ENCODE results near the gene METTL26.

METTL26 gene

DNA sequence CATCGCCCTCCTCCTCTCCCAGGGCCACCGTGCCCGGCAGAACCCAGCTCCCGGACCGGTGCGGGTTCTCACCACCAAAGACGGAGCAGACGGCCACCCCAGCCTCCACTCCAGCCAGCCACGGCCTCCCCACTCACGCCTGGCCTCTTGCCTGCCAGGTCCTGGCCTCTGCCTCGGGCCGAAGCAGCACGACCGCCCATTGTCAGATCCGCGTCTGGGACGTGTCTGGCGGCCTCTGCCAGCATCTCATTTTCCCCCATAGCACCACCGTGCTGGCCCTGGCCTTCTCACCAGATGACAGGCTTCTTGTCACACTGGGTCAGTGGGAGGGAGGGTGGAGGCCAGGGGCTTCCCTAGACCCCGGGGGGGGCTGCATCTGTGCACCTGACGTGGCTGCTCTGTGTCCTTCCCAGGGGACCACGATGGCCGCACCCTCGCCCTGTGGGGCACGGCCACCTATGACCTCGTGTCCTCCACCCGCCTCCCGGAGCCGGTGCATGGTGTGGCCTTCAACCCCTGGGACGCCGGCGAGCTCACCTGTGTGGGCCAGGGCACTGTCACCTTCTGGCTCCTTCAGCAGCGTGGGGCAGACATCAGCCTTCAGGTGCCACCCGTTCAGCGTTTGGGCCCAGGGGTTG, 25.2 kb upstream of the METTL26 start:
- H3K4me3 ChIP-seq (ENCODE audit: low read length) = no peak overlapping the region
- TF ChIP-seq, protein P1, sequence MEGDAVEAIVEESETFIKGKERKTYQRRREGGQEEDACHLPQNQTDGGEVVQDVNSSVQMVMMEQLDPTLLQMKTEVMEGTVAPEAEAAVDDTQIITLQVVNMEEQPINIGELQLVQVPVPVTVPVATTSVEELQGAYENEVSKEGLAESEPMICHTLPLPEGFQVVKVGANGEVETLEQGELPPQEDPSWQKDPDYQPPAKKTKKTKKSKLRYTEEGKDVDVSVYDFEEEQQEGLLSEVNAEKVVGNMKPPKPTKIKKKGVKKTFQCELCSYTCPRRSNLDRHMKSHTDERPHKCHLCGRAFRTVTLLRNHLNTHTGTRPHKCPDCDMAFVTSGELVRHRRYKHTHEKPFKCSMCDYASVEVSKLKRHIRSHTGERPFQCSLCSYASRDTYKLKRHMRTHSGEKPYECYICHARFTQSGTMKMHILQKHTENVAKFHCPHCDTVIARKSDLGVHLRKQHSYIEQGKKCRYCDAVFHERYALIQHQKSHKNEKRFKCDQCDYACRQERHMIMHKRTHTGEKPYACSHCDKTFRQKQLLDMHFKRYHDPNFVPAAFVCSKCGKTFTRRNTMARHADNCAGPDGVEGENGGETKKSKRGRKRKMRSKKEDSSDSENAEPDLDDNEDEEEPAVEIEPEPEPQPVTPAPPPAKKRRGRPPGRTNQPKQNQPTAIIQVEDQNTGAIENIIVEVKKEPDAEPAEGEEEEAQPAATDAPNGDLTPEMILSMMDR (conservative IDR thresholded peaks at IDR 0.05; ENCODE audit: low read depth, low read length) = no peak
- DNase-seq (ENCODE audit: low read depth) = no peak

DNA sequence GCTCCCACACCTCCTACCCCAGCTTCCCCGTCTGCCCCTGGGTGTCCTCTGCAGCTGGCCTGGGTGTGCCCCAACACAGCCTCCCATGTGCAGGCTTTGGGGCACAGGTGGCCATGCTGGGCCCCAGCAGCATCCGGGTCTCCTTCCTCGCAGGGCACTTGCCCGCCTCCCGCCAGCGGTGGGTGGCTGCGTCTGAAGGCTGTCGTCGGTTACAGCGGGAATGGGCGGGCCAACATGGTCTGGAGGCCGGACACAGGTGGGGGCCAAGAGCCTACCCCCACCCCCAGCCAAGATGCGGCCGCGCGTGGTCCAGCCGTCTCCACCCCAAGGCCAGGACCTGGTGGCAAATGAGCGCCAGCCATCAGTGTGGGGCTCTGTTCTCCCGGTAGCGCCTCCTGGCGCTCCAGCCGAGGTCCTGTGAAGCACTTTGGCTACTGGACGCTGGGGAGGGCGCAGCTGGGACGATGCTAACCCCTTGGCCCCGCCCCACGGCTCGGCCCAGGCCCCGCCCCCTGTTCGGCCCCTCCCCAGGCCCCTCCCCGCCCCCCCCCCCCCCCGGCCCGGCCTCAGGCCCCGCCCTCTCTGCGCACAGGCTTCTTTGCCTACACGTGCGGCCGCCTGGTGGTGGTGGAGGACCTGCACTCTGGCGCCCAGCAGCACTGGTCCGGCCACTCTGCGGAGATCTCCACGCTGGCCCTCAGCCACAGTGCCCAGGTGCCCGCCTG, 24.5 kb upstream of the METTL26 start:
- no peak overlapping the region for H3K4me3 ChIP-seq (ENCODE audit: low read length)
- no peak for DNase-seq (ENCODE audit: low read depth)
- TF ChIP-seq, protein P1 (conservative IDR thresholded peaks at IDR 0.05; ENCODE audit: low read depth, low read length) = peak; percentile 65

DNA sequence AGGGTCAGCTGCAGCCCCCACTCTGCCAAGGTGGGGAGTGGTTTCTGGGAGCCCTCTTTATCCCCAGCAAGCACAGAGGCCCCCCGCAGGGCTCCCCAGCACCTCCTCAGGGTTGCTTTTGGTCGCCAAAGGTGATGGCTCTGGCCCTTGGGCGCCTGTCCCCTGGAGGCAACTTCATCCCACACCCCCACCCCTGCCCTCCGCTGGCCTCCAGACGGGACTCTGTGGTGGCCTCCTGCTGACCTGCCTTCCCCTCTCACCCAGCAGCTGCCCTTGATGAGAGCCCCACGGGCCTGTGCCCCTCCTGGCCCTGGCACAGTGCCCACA, 24.0 kb upstream of the METTL26 start:
- no peak for DNase-seq (ENCODE audit: low read depth)
- no peak overlapping the region for H3K4me3 ChIP-seq (ENCODE audit: low read length)
- TF ChIP-seq, protein P1 (conservative IDR thresholded peaks at IDR 0.05; ENCODE audit: low read depth, low read length) = no peak

DNA sequence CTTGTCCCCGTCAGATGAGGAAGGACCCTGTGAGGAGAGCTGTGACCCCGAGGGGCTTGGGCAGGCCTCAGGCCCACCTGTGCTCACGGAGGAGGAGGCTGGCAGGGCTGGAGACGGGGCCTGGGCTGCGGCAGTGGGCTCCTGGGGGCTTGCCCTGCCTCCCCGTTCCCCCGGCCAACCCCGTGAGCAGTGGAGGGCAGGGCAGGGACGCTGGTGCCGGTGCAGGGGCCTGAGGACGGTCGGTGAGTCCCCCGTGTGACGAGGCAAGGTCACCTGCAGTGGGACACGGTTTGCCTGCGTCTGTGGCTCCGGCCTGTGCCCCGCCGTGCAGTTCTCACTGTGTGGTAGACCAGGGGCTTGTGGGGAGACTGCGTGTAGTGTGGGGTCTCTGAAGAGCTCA, 23.5 kb upstream of the METTL26 start:
- H3K4me3 ChIP-seq (ENCODE audit: low read length) = no peak overlapping the region
- TF ChIP-seq, protein P1 (conservative IDR thresholded peaks at IDR 0.05; ENCODE audit: low read depth, low read length) = no peak
- DNase-seq (ENCODE audit: low read depth) = no peak

DNA sequence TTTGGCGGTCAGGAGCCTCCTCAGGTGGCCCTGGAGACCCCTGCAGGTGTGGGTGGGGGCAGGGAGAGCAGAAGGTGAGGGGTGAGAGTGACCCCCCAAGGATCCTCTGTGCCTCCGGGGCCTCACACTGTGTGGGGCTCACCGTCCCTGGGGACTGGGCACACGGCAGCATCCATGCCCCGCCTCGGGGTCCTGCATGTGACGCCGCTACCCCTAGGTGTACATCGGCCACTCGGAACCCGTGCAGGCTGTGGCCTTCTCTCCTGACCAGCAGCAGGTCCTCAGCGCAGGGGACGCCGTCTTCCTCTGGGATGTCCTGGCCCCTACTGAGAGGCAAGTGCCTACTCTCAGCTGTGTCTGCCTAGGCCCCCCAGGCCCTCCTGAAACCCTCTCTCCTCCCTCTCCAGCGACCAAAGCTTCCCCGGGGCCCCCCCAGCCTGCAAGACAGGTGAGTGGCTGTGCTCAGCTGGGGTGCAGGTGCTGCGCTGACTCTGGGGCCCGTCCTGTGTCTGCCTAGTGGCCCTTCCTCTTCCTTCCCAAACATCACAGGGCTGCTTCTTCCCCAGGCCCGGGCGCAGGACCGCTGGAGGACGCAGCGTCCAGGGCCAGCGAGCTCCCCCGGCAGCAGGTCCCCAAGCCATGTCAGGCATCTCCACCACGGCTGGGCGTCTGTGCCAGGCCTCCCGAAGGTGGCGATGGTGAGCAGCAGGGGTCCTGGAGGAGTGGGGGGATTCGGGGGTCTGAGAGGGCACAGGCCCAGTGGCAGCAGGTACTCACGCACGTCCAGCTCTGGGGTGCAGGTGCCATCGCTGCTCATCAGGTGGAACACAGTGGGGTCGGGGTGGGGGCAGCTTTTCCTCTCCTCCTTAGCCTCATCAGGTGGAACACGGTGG, 22.8 kb upstream of the METTL26 start:
- no peak overlapping the region for H3K4me3 ChIP-seq (ENCODE audit: low read length)
- no peak for DNase-seq (ENCODE audit: low read depth)
- TF ChIP-seq, protein P1 (conservative IDR thresholded peaks at IDR 0.05; ENCODE audit: low read depth, low read length) = no peak

DNA sequence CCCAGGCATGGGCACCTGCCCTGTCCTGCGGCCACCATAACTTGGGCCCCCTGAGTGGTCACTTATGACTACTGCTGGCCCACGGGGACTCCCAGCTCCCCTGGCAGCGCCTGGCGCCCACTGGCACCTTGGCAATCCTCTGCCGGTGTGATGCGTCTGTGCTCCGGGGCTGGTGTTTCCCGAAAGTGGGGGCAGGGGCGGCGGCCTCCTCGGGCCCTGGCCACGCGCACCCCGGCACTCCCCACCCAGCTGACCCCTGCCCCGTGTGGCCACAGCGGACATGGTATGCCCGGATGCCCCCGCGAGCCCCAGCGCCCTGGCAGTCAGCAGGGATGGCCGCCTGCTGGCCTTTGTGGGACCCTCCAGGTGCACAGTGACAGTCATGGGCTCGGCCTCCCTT, 21.4 kb upstream of the METTL26 start:
- no peak for DNase-seq (ENCODE audit: low read depth)
- H3K4me3 ChIP-seq (ENCODE audit: low read length) = no peak overlapping the region
- TF ChIP-seq, protein P1 (conservative IDR thresholded peaks at IDR 0.05; ENCODE audit: low read depth, low read length) = no peak
